ENCODE data around the gene PLG.
A peak's percentile ranks its signal among the peaks of the same experiment; 100 is the strongest.
"Not testable (repeated sequence)": the region's sequence is repeated elsewhere in the genome, so short reads cannot be mapped to it uniquely, and the experiment has no call there.

PLG gene

GRCh38 chr6:160697826-160698225 is 4.2 kb upstream of the PLG start:
- H3K4me3 ChIP-seq (ENCODE audit: low read depth, low read length) = no peak overlapping the region
- DNase-seq (ENCODE audit: low read depth) = no peak
- no peak for TF ChIP-seq MAX (IDR thresholded peaks at IDR 0.05; ENCODE audit: low read depth, low read length)
- TF ChIP-seq CTCF (IDR thresholded peaks at IDR 0.05; ENCODE audit: low read depth, low read length) = no peak
- TF ChIP-seq MYC (IDR thresholded peaks at IDR 0.05; ENCODE audit: low read depth, low read length) = no peak
- no peak for TF ChIP-seq POLR2A (IDR thresholded peaks at IDR 0.05; ENCODE audit: extremely low read depth, insufficient read length)

- H3K4me3 ChIP-seq (ENCODE audit: low read depth, low read length); DNase-seq (ENCODE audit: low read depth): not testable (repeated sequence)
These were observed 2.6 kb downstream of the PLG start for GRCh38 chr6:160704688-160705087.

GRCh38 chr6:160708993-160709392 is 6.9 kb downstream of the PLG start:
- H3K4me3 ChIP-seq (ENCODE audit: low read depth, low read length); DNase-seq (ENCODE audit: low read depth): not testable (repeated sequence)

- TF ChIP-seq MYC (IDR thresholded peaks at IDR 0.05; ENCODE audit: low read depth, low read length) = no peak
- no peak for TF ChIP-seq CTCF (IDR thresholded peaks at IDR 0.05; ENCODE audit: low read depth, low read length)
- no peak for TF ChIP-seq MAX (IDR thresholded peaks at IDR 0.05; ENCODE audit: low read depth, low read length)
- TF ChIP-seq POLR2A (IDR thresholded peaks at IDR 0.05; ENCODE audit: extremely low read depth, insufficient read length) = no peak
- H3K4me3 ChIP-seq (ENCODE audit: low read depth, low read length) = no peak overlapping the region
- DNase-seq (ENCODE audit: low read depth) = no peak
These were observed 12.8 kb downstream of the PLG start for GRCh38 chr6:160714731-160715316.

- H3K4me3 ChIP-seq (ENCODE audit: low read depth, low read length) = no peak overlapping the region
- DNase-seq (ENCODE audit: low read depth) = peak; percentile 7
- TF ChIP-seq CTCF (IDR thresholded peaks at IDR 0.05; ENCODE audit: low read depth, low read length) (peak; percentile 17), MAX (IDR thresholded peaks at IDR 0.05; ENCODE audit: low read depth, low read length) (no peak)
These were observed 28.9 kb downstream of the PLG start for GRCh38 chr6:160730911-160731310.

GRCh38 chr6:160733050-160733646 is 31.1 kb downstream of the PLG start:
- peak; percentile 65 for DNase-seq (ENCODE audit: low read depth)
- no peak overlapping the region for H3K4me3 ChIP-seq (ENCODE audit: low read depth, low read length)
- TF ChIP-seq POLR2A (IDR thresholded peaks at IDR 0.05; ENCODE audit: extremely low read depth, insufficient read length) (no peak), CTCF (IDR thresholded peaks at IDR 0.05; ENCODE audit: low read depth, low read length) (peak; percentile 78)

- no peak for DNase-seq (ENCODE audit: low read depth)
- no peak for TF ChIP-seq CTCF (IDR thresholded peaks at IDR 0.05; ENCODE audit: low read depth, low read length)
- TF ChIP-seq POLR2A (IDR thresholded peaks at IDR 0.05; ENCODE audit: extremely low read depth, insufficient read length) = no peak
- TF ChIP-seq MAX (IDR thresholded peaks at IDR 0.05; ENCODE audit: low read depth, low read length) = no peak
- no peak for TF ChIP-seq MYC (IDR thresholded peaks at IDR 0.05; ENCODE audit: low read depth, low read length)
- H3K4me3 ChIP-seq (ENCODE audit: low read depth, low read length) = no peak overlapping the region
These were observed 32.6 kb downstream of the PLG start for GRCh38 chr6:160734627-160735026.
